H1 (cell line): ENCODE data around the gene MORC1. TPM values are rescaled to one million over a fixed set of nuclear protein-coding genes. Genes with fewer than 3 reads are reported as not detected.

ENCODE experiments used
- CTCF ChIA-PET: fragments of 300-600 bp; sonication (Branson Sonifier 250); formaldehyde crosslinking; loops from one replicate; lab custom pipeline; 2021; ENCODE audit not compliant: partially characterized antibody; lab: Charles Lee
- POLR2A ChIA-PET: fragments of 300-600 bp; sonication (Branson Sonifier 250); formaldehyde crosslinking; loops from one replicate; lab custom pipeline; 2021; ENCODE audit warnings: inconsistent platforms; ENCODE audit not compliant: partially characterized antibody; lab: Charles Lee
- DNase-seq, 2 experiments: peaks; one replicate each; pipeline versions ENCODE4 v3.0.0 to v3.0.0-alpha.2; 2010 to 2022; ENCODE audit warnings: low spot score in 2 of 2, low read depth in 1 of 2, mixed read lengths in 1 of 2
- FAIRE-seq: peaks from 2 replicates; lab custom pipeline; 2011; peaks lifted over from hg19 to GRCh38; lab: Jason Lieb, UNC
- H2AFZ ChIP-seq: 2 replicates; pipeline ENCODE4 v1.8.1; 2012; ENCODE audit warnings: low read length, inconsistent platforms
- H2AK5ac ChIP-seq: 2 replicates; pipeline ENCODE4 v1.6.1; 2013; ENCODE audit warnings: low read depth, low read length
- H2BK120ac ChIP-seq: replicated peaks from 2 replicates; pipeline ENCODE3; 2013; ENCODE audit warnings: low read depth, low read length, inconsistent platforms
- H2BK12ac ChIP-seq: 2 replicates; pipeline ENCODE4 v1.6.1; 2013; ENCODE audit warnings: low read depth, low read length
- H2BK15ac ChIP-seq: 2 replicates; pipeline ENCODE4 v1.6.1; 2013; ENCODE audit warnings: low read length
- H2BK20ac ChIP-seq: 2 replicates; pipeline ENCODE4 v1.6.1; 2013; ENCODE audit warnings: low read length
- H2BK5ac ChIP-seq: 2 replicates; pipeline ENCODE4 v1.6.1; 2013; ENCODE audit warnings: low read depth, low read length
- H3K14ac ChIP-seq: 2 replicates; pipeline ENCODE4 v1.6.1; 2013; ENCODE audit warnings: inconsistent platforms; ENCODE audit not compliant: insufficient read length
- H3K18ac ChIP-seq: 2 replicates; pipeline ENCODE4 v1.6.1; 2013; ENCODE audit warnings: low read length; ENCODE audit errors: extremely low read depth
- H3K23ac ChIP-seq: 2 replicates; pipeline ENCODE4 v1.6.1; 2013; ENCODE audit warnings: inconsistent platforms; ENCODE audit not compliant: insufficient read length
- H3K23me2 ChIP-seq: 2 replicates; pipeline ENCODE4 v1.6.1; 2013; ENCODE audit warnings: low read depth, low read length
- H3K27ac ChIP-seq: 2 replicates; pipeline ENCODE4 v1.6.1; 2011; ENCODE audit warnings: low read depth, low read length, inconsistent platforms
- H3K27me3 ChIP-seq, 4 experiments: replicated peaks in 1 of 4; 1 replicate in 1 of 4; 2 replicates in 3 of 4; pipeline versions ENCODE4 v1.6.1 to v1.8.1; 2011 to 2013; ENCODE audit warnings: low read length in 3 of 4, mild to moderate bottlenecking in 3 of 4, inconsistent platforms in 2 of 4, mixed read lengths in 2 of 4, moderate library complexity in 1 of 4; ENCODE audit not compliant: control insufficient read depth in 3 of 4, insufficient read depth in 3 of 4; ENCODE audit errors: extremely low read depth in 1 of 4
- H3K36me3 ChIP-seq, 4 experiments: 2 replicates each; pipeline versions ENCODE4 v1.6.1 to v1.8.1; 2011 to 2013; ENCODE audit warnings: mild to moderate bottlenecking in 4 of 4, low read length in 3 of 4, moderate library complexity in 2 of 4, control low read depth in 1 of 4, inconsistent platforms in 1 of 4; ENCODE audit not compliant: insufficient read depth in 4 of 4, control insufficient read depth in 2 of 4
- H3K4ac ChIP-seq: replicated peaks from 2 replicates; pipeline ENCODE3; 2013; ENCODE audit warnings: low read length, low read depth, mixed read lengths, inconsistent platforms; ENCODE audit not compliant: insufficient read length
- H3K4me1 ChIP-seq, 4 experiments: replicated peaks in 1 of 4; 1 replicate in 1 of 4; 2 replicates in 3 of 4; pipeline versions ENCODE4 v1.6.1 to v1.8.1; 2011 to 2013; ENCODE audit warnings: low read length in 3 of 4, inconsistent platforms in 2 of 4, mixed read lengths in 1 of 4; ENCODE audit not compliant: insufficient read depth in 4 of 4, control insufficient read depth in 3 of 4
- H3K4me2 ChIP-seq, 2 experiments: 2 replicates each; pipeline versions ENCODE4 v1.6.1 to v1.8.1; 2011 to 2013; ENCODE audit warnings: low read depth in 2 of 2, low read length in 2 of 2, control low read depth in 1 of 2, inconsistent platforms in 1 of 2, mild to moderate bottlenecking in 1 of 2; ENCODE audit not compliant: insufficient read depth in 1 of 2
- H3K4me3 ChIP-seq, 4 experiments: fragments of 200-600, 300-600 bp in 1 of 4; sonication (generic), shearing (Covaris generic), sonication (Bioruptor Twin) in 1 of 4; 2 replicates each; pipeline versions ENCODE4 v1.5.1 to v1.8.1; 2011 to 2016; ENCODE audit warnings: low read length in 4 of 4, low read depth in 3 of 4, control low read depth in 2 of 4, inconsistent platforms in 2 of 4, mild to moderate bottlenecking in 2 of 4, mixed read lengths in 1 of 4, moderate library complexity in 1 of 4; ENCODE audit not compliant: insufficient read depth in 2 of 4; ENCODE audit errors: extremely low read depth in 1 of 4
- H3K56ac ChIP-seq: replicated peaks from 2 replicates; pipeline ENCODE3; 2013; ENCODE audit warnings: low read depth, mild to moderate bottlenecking, mixed read lengths, low read length, inconsistent platforms; ENCODE audit not compliant: insufficient read length
- H3K79me1 ChIP-seq: 2 replicates; pipeline ENCODE4 v1.6.1; 2013; ENCODE audit warnings: low read depth, low read length, control low read depth
- H3K79me2 ChIP-seq, 2 experiments: 2 replicates each; pipeline versions ENCODE4 v1.6.1 to v1.8.1; 2012 to 2013; ENCODE audit warnings: low read length in 2 of 2, mild to moderate bottlenecking in 2 of 2, inconsistent platforms in 1 of 2; ENCODE audit not compliant: insufficient read depth in 2 of 2, control insufficient read depth in 1 of 2
- H3K9ac ChIP-seq, 4 experiments: replicated peaks in 1 of 4; 1 replicate in 1 of 4; 2 replicates in 3 of 4; pipeline versions ENCODE4 v1.6.1 to v1.8.1; 2011 to 2013; ENCODE audit warnings: low read depth in 3 of 4, low read length in 3 of 4, control low read depth in 2 of 4, mild to moderate bottlenecking in 2 of 4, moderate library complexity in 2 of 4, inconsistent platforms in 1 of 4; ENCODE audit errors: extremely low read depth in 1 of 4
- H3K9me3 ChIP-seq, 2 experiments: 2 replicates each; pipeline versions ENCODE4 v1.6.1 to v1.8.1; 2012 to 2013; ENCODE audit warnings: mild to moderate bottlenecking in 2 of 2, moderate library complexity in 2 of 2, control low read depth in 1 of 2, inconsistent platforms in 1 of 2, low read depth in 1 of 2, low read length in 1 of 2, mixed read lengths in 1 of 2; ENCODE audit not compliant: insufficient read depth in 2 of 2
- H4K20me1 ChIP-seq, 2 experiments: replicated peaks in 1 of 2; 2 replicates each; pipeline versions ENCODE3 to v1.8.1; 2011 to 2013; ENCODE audit warnings: inconsistent platforms in 2 of 2, low read length in 2 of 2, mild to moderate bottlenecking in 1 of 2; ENCODE audit not compliant: insufficient read depth in 2 of 2, control insufficient read depth in 1 of 2
- H4K5ac ChIP-seq: 2 replicates; pipeline ENCODE4 v1.6.1; 2013; ENCODE audit warnings: low read length, low read depth, mixed read lengths, inconsistent platforms; ENCODE audit not compliant: insufficient read length
- H4K8ac ChIP-seq: 2 replicates; pipeline ENCODE4 v1.8.0; 2013; ENCODE audit warnings: mild to moderate bottlenecking, moderate library complexity, low read length, inconsistent platforms; ENCODE audit not compliant: insufficient read depth; ENCODE audit errors: extremely low read depth
- H4K91ac ChIP-seq: replicated peaks from 2 replicates; pipeline ENCODE3; 2013; ENCODE audit warnings: low read length, mixed read lengths, inconsistent platforms; ENCODE audit not compliant: insufficient read length
- CHD1 ChIP-seq: IDR thresholded peaks from 2 replicates; pipeline ENCODE4 v1.6.1; 2012; ENCODE audit warnings: low read depth, low read length, improper control_type of control experiment
- KDM5A ChIP-seq: fragments of 200-600 bp; IDR thresholded peaks from 2 replicates; pipeline ENCODE4 v1.7.1; 2012; ENCODE audit warnings: mild to moderate bottlenecking, low read length, inconsistent platforms, mixed read lengths
- RAD21 ChIP-seq, 2 experiments: IDR thresholded peaks in 1 of 2; conservative IDR thresholded peaks in 1 of 2; 2 replicates each; pipeline ENCODE4 v1.6.1; 2011; ENCODE audit warnings: low read depth in 2 of 2, low read length in 2 of 2, improper control_type of control experiment in 1 of 2, inconsistent platforms in 1 of 2, mild to moderate bottlenecking in 1 of 2, moderate library complexity in 1 of 2
- RFX5 ChIP-seq: IDR thresholded peaks from 2 replicates; pipeline ENCODE4 v1.6.1; 2011; ENCODE audit warnings: low read depth, low read length, improper control_type of control experiment, borderline replicate concordance
- SP1 ChIP-seq: IDR thresholded peaks from 2 replicates; pipeline ENCODE4 v1.6.1; 2011; ENCODE audit warnings: low read depth, low read length
- SP4 ChIP-seq: IDR thresholded peaks from 2 replicates; pipeline ENCODE4 v1.6.1; 2012; ENCODE audit warnings: low read length, inconsistent platforms
- SUZ12 ChIP-seq: fragments of 200-600 bp; sonication (generic); IDR thresholded peaks from 2 replicates; pipeline ENCODE4 v1.6.1; 2012; ENCODE audit warnings: mild to moderate bottlenecking, inconsistent platforms, low read length, moderate library complexity, mixed read lengths
- USF2 ChIP-seq: IDR thresholded peaks from 2 replicates; pipeline ENCODE4 v1.6.1; 2011; ENCODE audit warnings: low read length, improper control_type of control experiment
- WGBS, 2 experiments: shearing (Covaris generic) in 1 of 2; methylation state at CpG; one replicate each; pipeline versions ENCODE4 v1.1.6 to v1.1.7; 2013 to 2015; ENCODE audit warnings: low lambda C conversion rate in 2 of 2, mixed read lengths in 2 of 2, inconsistent platforms in 1 of 2, low coverage in 1 of 2, missing lambda C conversion rate in 1 of 2; ENCODE audit not compliant: insufficient replicate concordance in 2 of 2, insufficient coverage in 1 of 2, insufficient read length in 1 of 2; ENCODE audit errors: extremely low coverage in 1 of 2, missing lambda C conversion rate in 1 of 2; 5-methylcytosine and 5-hydroxymethylcytosine counted together
- polyA plus RNA-seq, 7 experiments: library from polyadenylated mRNA; depleted of rRNA in 3 of 7; stranded (reverse) in 5 of 7; unstranded in 2 of 7; fragments of >200 nt in 5 of 7; fragments of 200-250 nt in 2 of 7; gene quantifications; 1 replicate in 5 of 7; 2 replicates in 1 of 7; 4 replicates in 1 of 7; pipeline versions ENCODE4 v1.2.1 to v1.2.3, GENCODE V29; 2011 to 2013; ENCODE audit warnings: missing spikeins in 2 of 7, mixed read lengths in 2 of 7
- total RNA-seq: library from RNA; stranded (reverse); fragmentation: NEBNext Ultra II Directional; extraction: Animal tissue kit (Norgen Biotek cat#: 25700); gene quantifications from 2 replicates; pipeline ENCODE4 v1.2.1, GENCODE V29; 2021

MORC1 gene
- total and polyA plus RNA-seq, 2 of the 8 experiments (the other 6 are each of a cell fraction or from before 2014, with no cell fraction given) = not detected

GRCh38 chr3:109143646-109144045 lies 25.7 kb upstream of the MORC1 start:
- TF ChIP-seq RAD21 (IDR thresholded peaks at IDR 0.05 in 1 of 2, conservative IDR thresholded peaks at IDR 0.05 in 1 of 2; ENCODE audit: low read depth in 2 of 2, low read length in 2 of 2) = no peak
- no peak for TF ChIP-seq SP4
- no peak for TF ChIP-seq SUZ12
- no peak for TF ChIP-seq RFX5
- TF ChIP-seq KDM5A = no peak
- no peak for TF ChIP-seq CHD1
- no peak for TF ChIP-seq USF2
- TF ChIP-seq SP1 = no peak
- no peak overlapping the region for H3K14ac ChIP-seq
- H2BK15ac ChIP-seq = no peak overlapping the region
- no peaks in the 10 kb centered on the region for H3K4me1 ChIP-seq
- no peak overlapping the region for H3K4me3 ChIP-seq
- H3K36me3 ChIP-seq = no peaks in the 10 kb centered on the region
- no peak overlapping the region for H3K18ac ChIP-seq
- no peak overlapping the region for H2AFZ ChIP-seq
- no peak overlapping the region for H4K91ac ChIP-seq
- H3K56ac ChIP-seq = no peak overlapping the region
- H3K9ac ChIP-seq = no peak overlapping the region
- H3K23me2 ChIP-seq = no peaks in the 10 kb centered on the region
- no peaks in the 10 kb centered on the region for H3K27me3 ChIP-seq
- no peak overlapping the region for H3K23ac ChIP-seq
- DNase-seq (no peak), FAIRE-seq (no peak)
- no peak overlapping the region for H2BK12ac ChIP-seq
- H3K79me2 ChIP-seq = no peaks in the 10 kb centered on the region
- no peak overlapping the region for H3K4ac ChIP-seq
- no peak overlapping the region for H2BK5ac ChIP-seq
- 96% methylated on average over 1 of the region's 1 CpG; no CpG with 5 or more reads in 1 of the 2 experiments for WGBS, 2 experiments
- no peaks in the 10 kb centered on the region for H3K79me1 ChIP-seq
- ChIA-PET CTCF (interaction anchor here (0.6 to 1.9 kb wide), 3 partner anchors 10 to 52 kb away, joined by 3 to 5 read pairs (median 3); no protein-coding TSS in a partner anchor), POLR2A (no interaction called here)
- H2BK120ac ChIP-seq = no peak overlapping the region
- H3K27ac ChIP-seq = no peak overlapping the region
- H2AK5ac ChIP-seq = no peak overlapping the region
- H4K20me1 ChIP-seq = no peaks in the 10 kb centered on the region
- H3K9me3 ChIP-seq = peaks cover 0 to 2% of the 10 kb centered on the region in 2 experiments; a peak in 1 of 4 replicates
- H4K5ac ChIP-seq = no peak overlapping the region
- no peak overlapping the region for H2BK20ac ChIP-seq
- H3K4me2 ChIP-seq = no peak overlapping the region
- H4K8ac ChIP-seq = no peak overlapping the region
